OCI-LY1 (cell line): Measurements from ENCODE around the gene HNRNPC.

Source experiments
- H2AFZ ChIP-seq: fragments of 200-600 bp; sonication (generic), shearing (Covaris generic); 2 replicates; pipeline ENCODE4 v1.6.0; 2014; ENCODE audit warnings: antibody characterized with exemption, mild to moderate bottlenecking, low read length
- H3F3A ChIP-seq: fragments of 200-600 bp; sonication (generic), shearing (Covaris generic); 2 replicates; pipeline ENCODE4 v1.6.0; 2014; ENCODE audit warnings: mild to moderate bottlenecking, antibody characterized with exemption, low read length, moderate library complexity; ENCODE audit not compliant: insufficient read depth
- H3K27ac ChIP-seq: fragments of 200-600 bp; sonication (generic); 2 replicates; pipeline ENCODE4 v1.5.1; 2014; ENCODE audit warnings: low read length, mixed run types, mild to moderate bottlenecking, low read depth; ENCODE audit not compliant: poor library complexity, severe bottlenecking
- H3K27me3 ChIP-seq: fragments of 200-600 bp; sonication (generic); 2 replicates; pipeline ENCODE4 v1.6.0; 2014; ENCODE audit warnings: antibody characterized with exemption, mild to moderate bottlenecking, low read length, moderate library complexity; ENCODE audit not compliant: insufficient read depth
- H3K36me3 ChIP-seq: fragments of 200-600 bp; sonication (generic); 2 replicates; pipeline ENCODE4 v1.6.1; 2014; ENCODE audit warnings: mild to moderate bottlenecking, antibody characterized with exemption, low read length, moderate library complexity, mixed read lengths; ENCODE audit not compliant: insufficient read depth
- H3K4me1 ChIP-seq: fragments of 200-600 bp; sonication (generic); 2 replicates; pipeline ENCODE4 v1.5.1; 2014; ENCODE audit warnings: mild to moderate bottlenecking, low read length, moderate library complexity; ENCODE audit not compliant: insufficient read depth, severe bottlenecking
- H3K4me2 ChIP-seq: fragments of 200-600 bp; sonication (generic), shearing (Covaris generic); 2 replicates; pipeline ENCODE4 v1.6.1; 2014; ENCODE audit warnings: low read length
- H3K4me3 ChIP-seq: fragments of 200-600 bp; sonication (generic); 2 replicates; pipeline ENCODE4 v1.5.1; 2014; ENCODE audit warnings: low read length, low read depth, mild to moderate bottlenecking, mixed read lengths; ENCODE audit not compliant: poor library complexity, severe bottlenecking
- H3K79me2 ChIP-seq: fragments of 200-600 bp; shearing (Covaris generic); 2 replicates; pipeline ENCODE4 v1.6.1; 2016; ENCODE audit warnings: mixed run types, low read length, mixed read lengths; ENCODE audit not compliant: insufficient read depth
- H3K9ac ChIP-seq: fragments of 200-600 bp; sonication (generic), shearing (Covaris generic); 2 replicates; pipeline ENCODE4 v1.6.1; 2014; ENCODE audit warnings: mild to moderate bottlenecking, low read length, mixed read lengths
- H3K9me2 ChIP-seq: fragments of 200-600 bp; sonication (generic), shearing (Covaris generic); 2 replicates; pipeline ENCODE4 v1.6.1; 2014; ENCODE audit warnings: low read depth, mild to moderate bottlenecking, low read length, mixed read lengths
- H3K9me3 ChIP-seq: fragments of 200-600 bp; shearing (Covaris generic); 2 replicates; pipeline ENCODE4 v1.6.1; 2014; ENCODE audit warnings: low read length, mixed read lengths
- H4K20me1 ChIP-seq: fragments of 200-600 bp; sonication (generic), shearing (Covaris generic); 2 replicates; pipeline ENCODE4 v1.6.0; 2016; ENCODE audit warnings: mild to moderate bottlenecking, low read length; ENCODE audit not compliant: insufficient read depth
- EZH2 ChIP-seq: fragments of 200-600 bp; sonication (generic), shearing (Covaris generic); IDR thresholded peaks from 2 replicates; pipeline ENCODE4 v1.8.0; 2017; ENCODE audit warnings: borderline replicate concordance, mixed run types, mild to moderate bottlenecking, antibody characterized with exemption, low read length, moderate library complexity, mixed read lengths
- TF ChIP-seq, protein P1 (sequence below): fragments of 200-600 bp; sonication (generic), shearing (Covaris generic); IDR thresholded peaks from 2 replicates; pipeline ENCODE4 v1.5.1; 2017; ENCODE audit warnings: mild to moderate bottlenecking, antibody characterized with exemption, low read length, moderate library complexity, mixed read lengths

HNRNPC gene

DNA sequence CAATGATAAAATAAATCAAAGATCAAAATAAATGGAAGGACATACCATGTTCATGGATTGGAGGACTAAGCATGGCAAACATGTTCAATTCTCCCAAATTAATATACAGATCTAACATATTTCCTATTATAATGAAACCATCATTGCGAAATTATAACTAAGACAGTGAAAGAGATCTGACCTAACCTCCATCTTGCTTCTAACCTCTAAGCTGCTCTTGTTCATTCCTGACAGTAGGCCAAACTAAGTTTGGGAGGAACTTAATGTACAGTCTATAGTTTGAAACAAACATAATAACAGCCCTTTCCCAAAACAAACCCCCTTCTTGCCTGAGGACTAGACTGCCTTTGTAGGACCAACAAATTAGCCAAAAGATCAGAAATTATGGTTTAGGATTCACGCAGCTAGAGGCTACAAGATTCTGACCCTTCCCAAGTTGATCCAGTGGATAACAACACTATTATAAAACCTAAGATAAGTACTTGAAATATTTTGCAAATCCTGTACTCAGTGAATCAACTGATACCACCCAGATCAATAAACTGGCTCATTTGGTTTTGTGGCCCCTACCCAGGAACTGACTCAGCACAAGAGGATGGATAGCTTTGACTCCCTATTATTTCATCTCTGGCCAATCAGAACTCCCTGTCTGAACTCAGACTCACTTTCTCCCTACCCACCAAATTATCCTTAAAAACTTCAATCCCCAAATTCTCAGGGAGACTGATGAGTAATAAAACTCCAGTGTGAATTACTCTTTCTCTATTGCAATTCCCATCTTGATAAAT, 71.6 kb downstream of the HNRNPC start:
- Histone ChIP-seq H3K4me3 (no peak overlapping the region), H3F3A (no peaks in the 10 kb centered on the region)
- TF ChIP-seq, protein P1, sequence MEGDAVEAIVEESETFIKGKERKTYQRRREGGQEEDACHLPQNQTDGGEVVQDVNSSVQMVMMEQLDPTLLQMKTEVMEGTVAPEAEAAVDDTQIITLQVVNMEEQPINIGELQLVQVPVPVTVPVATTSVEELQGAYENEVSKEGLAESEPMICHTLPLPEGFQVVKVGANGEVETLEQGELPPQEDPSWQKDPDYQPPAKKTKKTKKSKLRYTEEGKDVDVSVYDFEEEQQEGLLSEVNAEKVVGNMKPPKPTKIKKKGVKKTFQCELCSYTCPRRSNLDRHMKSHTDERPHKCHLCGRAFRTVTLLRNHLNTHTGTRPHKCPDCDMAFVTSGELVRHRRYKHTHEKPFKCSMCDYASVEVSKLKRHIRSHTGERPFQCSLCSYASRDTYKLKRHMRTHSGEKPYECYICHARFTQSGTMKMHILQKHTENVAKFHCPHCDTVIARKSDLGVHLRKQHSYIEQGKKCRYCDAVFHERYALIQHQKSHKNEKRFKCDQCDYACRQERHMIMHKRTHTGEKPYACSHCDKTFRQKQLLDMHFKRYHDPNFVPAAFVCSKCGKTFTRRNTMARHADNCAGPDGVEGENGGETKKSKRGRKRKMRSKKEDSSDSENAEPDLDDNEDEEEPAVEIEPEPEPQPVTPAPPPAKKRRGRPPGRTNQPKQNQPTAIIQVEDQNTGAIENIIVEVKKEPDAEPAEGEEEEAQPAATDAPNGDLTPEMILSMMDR, result no peak
- no peak for TF ChIP-seq EZH2

DNA sequence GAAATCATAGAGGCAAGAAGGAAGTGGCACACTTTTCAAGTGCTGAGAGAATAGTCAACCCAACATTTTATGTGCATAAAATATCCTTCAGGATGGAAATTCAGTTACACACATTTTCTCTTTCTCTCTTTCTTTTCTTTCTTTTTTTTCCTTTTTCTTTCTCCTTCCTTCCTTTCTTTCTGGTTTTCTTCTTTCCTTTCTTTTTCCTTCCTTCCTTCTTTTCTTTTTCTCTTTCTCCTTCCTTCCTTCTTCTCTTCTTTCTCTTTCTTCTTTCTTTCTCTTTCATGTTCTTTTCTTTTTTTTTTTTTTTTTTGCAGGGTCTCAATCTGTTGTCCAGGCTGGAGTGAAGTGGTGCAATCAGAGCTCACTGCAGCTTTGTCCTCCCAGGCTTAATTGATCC, 74.6 kb downstream of the HNRNPC start:
- H3K27me3 ChIP-seq, result peaks cover 4% of the 10 kb centered on the region; the same call in 1 of the 2 replicates

More for the DNA sequence above, 71.6 kb downstream of the HNRNPC start:
- Histone ChIP-seq H3K4me2 (no peak overlapping the region), H2AFZ (no peak overlapping the region), H3K27ac (no peak overlapping the region), H3K9me3 (no peaks in the 10 kb centered on the region), H3K9ac (no peak overlapping the region), H3K27me3 (peaks cover 4% of the 10 kb centered on the region; the same call in 1 of the 2 replicates), H3K9me2 (no peaks in the 10 kb centered on the region), H3K4me1 (no peaks in the 10 kb centered on the region), H3K79me2 (no peaks in the 10 kb centered on the region), H4K20me1 (no peaks in the 10 kb centered on the region; the same call in 1 of the 2 replicates), H3K36me3 (no peaks in the 10 kb centered on the region)

DNA sequence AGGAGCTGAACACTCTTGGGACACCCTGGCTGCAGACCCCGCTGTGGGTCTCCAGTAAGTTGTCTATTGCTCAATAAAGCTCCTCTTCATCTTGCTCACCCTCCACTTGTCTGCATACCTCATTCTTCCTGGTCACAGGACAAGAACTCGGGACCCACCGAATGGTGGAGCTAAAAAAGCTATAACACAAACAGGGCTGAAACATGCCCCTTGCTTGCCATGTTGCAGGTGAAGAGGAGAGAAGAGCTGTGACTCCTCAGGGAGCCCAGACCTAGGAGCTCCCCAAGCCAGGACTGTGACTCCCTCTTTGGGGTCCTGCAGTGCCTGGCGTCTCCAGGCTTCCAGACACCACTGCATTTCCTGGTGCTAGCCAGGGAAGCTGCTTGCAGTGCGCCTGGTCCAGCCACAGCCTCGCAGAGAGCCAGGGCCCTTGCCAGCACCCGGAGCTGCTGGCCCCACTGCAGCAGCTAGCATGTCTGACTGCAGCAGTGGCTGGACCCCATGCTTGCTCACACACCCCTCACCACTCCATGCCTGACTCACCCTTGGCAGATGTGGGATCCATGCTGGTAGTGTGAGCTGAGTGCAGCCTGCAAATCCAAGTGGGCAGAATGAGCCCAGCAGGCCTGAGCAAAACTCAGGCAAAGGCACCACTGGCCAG, 76.2 kb downstream of the HNRNPC start:
- no peaks in the 10 kb centered on the region for H3K9me2 ChIP-seq
- no peak overlapping the region for H3K4me2 ChIP-seq
- H3K79me2 ChIP-seq, result no peaks in the 10 kb centered on the region
- no peaks in the 10 kb centered on the region for H4K20me1 ChIP-seq
- H3K27me3 ChIP-seq, result peaks cover 4% of the 10 kb centered on the region; the same call in 1 of the 2 replicates
- H3F3A ChIP-seq, result no peaks in the 10 kb centered on the region
- H3K4me1 ChIP-seq, result peaks cover 10% of the 10 kb centered on the region
- no peaks in the 10 kb centered on the region for H3K9me3 ChIP-seq
- H3K27ac ChIP-seq, result no peak overlapping the region
- TF ChIP-seq EZH2, result no peak
- TF ChIP-seq, protein P1, result no peak
- H2AFZ ChIP-seq, result no peak overlapping the region
- H3K4me3 ChIP-seq, result no peak overlapping the region
- H3K36me3 ChIP-seq, result no peaks in the 10 kb centered on the region
- no peak overlapping the region for H3K9ac ChIP-seq

More for the DNA sequence above, 74.6 kb downstream of the HNRNPC start:
- no peak overlapping the region for H3K27ac ChIP-seq
- H3K9ac ChIP-seq, result no peak overlapping the region
- H3K4me2 ChIP-seq, result no peak overlapping the region
- no peaks in the 10 kb centered on the region; the same call in 1 of the 2 replicates for H4K20me1 ChIP-seq
- H2AFZ ChIP-seq, result no peak overlapping the region
- TF ChIP-seq, protein P1, result no peak
- TF ChIP-seq EZH2, result no peak
- H3K4me1 ChIP-seq, result peaks cover 10% of the 10 kb centered on the region
- no peaks in the 10 kb centered on the region for H3K9me2 ChIP-seq
- H3F3A ChIP-seq, result no peaks in the 10 kb centered on the region
- no peaks in the 10 kb centered on the region for H3K36me3 ChIP-seq
- no peaks in the 10 kb centered on the region for H3K9me3 ChIP-seq
- no peak overlapping the region for H3K4me3 ChIP-seq
- H3K79me2 ChIP-seq, result no peaks in the 10 kb centered on the region
